Keratinocyte (primary cell): ENCODE measurements around the gene PCK2.

Experiments used
- EZH2 ChIP-seq: IDR thresholded peaks from one replicate; pipeline ENCODE4 v1.6.1; 2012; ENCODE audit warnings: inconsistent platforms, mild to moderate bottlenecking, low read length, moderate library complexity
- TF ChIP-seq, protein P1 (sequence below), 3 experiments: IDR thresholded peaks in 1 of 3; conservative IDR thresholded peaks in 1 of 3; optimal IDR thresholded peaks in 1 of 3; 2 replicates in 2 of 3; 3 replicates in 1 of 3; pipeline versions ENCODE3 to v1.5.1; 2011; ENCODE audit warnings: low read length in 3 of 3, mild to moderate bottlenecking in 3 of 3, moderate library complexity in 2 of 3, control low read depth in 1 of 3, inconsistent platforms in 1 of 3; ENCODE audit not compliant: insufficient read depth in 2 of 3; ENCODE audit errors: extremely low read depth in 1 of 3

DNA sequence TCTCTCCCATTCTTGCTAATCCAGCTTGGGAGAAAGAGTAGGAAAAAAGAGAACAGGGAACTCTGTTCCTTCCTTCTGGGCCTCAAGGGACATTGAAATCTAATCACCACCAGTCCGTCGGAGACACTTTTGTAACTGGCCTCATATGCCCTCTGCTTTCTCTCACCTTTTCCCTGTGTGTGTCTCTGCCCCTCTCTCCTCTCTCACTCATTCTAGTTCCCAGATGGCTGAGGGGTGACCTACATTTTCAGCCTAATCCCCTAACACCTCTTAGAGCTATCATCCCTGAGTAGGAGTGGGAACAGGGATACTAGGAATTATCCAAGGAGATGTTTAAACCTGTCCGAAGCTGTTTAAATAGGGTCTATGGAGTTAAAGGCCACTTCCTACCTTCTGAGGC, 8.9 kb upstream of the PCK2 start:
- TF ChIP-seq, protein P1, sequence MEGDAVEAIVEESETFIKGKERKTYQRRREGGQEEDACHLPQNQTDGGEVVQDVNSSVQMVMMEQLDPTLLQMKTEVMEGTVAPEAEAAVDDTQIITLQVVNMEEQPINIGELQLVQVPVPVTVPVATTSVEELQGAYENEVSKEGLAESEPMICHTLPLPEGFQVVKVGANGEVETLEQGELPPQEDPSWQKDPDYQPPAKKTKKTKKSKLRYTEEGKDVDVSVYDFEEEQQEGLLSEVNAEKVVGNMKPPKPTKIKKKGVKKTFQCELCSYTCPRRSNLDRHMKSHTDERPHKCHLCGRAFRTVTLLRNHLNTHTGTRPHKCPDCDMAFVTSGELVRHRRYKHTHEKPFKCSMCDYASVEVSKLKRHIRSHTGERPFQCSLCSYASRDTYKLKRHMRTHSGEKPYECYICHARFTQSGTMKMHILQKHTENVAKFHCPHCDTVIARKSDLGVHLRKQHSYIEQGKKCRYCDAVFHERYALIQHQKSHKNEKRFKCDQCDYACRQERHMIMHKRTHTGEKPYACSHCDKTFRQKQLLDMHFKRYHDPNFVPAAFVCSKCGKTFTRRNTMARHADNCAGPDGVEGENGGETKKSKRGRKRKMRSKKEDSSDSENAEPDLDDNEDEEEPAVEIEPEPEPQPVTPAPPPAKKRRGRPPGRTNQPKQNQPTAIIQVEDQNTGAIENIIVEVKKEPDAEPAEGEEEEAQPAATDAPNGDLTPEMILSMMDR (optimal IDR thresholded peaks at IDR 0.05 in 1 of 3, IDR thresholded peaks at IDR 0.05 in 1 of 3, conservative IDR thresholded peaks at IDR 0.05 in 1 of 3; ENCODE audit: extremely low read depth in 1 of 3, insufficient read depth in 2 of 3, low read length in 3 of 3): no peak
- no peak for TF ChIP-seq EZH2
